GM12875 (cell line): ENCODE data around the gene LMO7.

Experiments used
- H3K4me3 ChIP-seq: one replicate; pipeline ENCODE4 v1.5.1; 2011; ENCODE audit warnings: low read depth, low read length, control low read depth
- CTCF ChIP-seq: IDR thresholded peaks from 2 replicates; pipeline ENCODE4 v1.5.1; 2011; ENCODE audit warnings: low read depth, mild to moderate bottlenecking, control low read depth, inconsistent platforms, low read length, moderate library complexity, borderline replicate concordance; ENCODE audit not compliant: insufficient read depth

The LMO7 gene

GRCh38 chr13:75818179-75818967 is 182.2 kb downstream of the LMO7 start:
- no peak for TF ChIP-seq CTCF
- no peak overlapping the region for H3K4me3 ChIP-seq

- TF ChIP-seq CTCF, result no peak
- no peak overlapping the region for H3K4me3 ChIP-seq
Observed at GRCh38 chr13:75818968-75819225, 182.8 kb downstream of the LMO7 start.

- no peak overlapping the region for H3K4me3 ChIP-seq
- TF ChIP-seq CTCF, result no peak
Observed at GRCh38 chr13:75825161-75825560, 189.0 kb downstream of the LMO7 start.

- TF ChIP-seq CTCF, result no peak
- H3K4me3 ChIP-seq, result no peak overlapping the region
Observed at GRCh38 chr13:75825594-75825993, 189.5 kb downstream of the LMO7 start.

GRCh38 chr13:75826391-75826790 is 190.3 kb downstream of the LMO7 start:
- TF ChIP-seq CTCF, result no peak
- H3K4me3 ChIP-seq, result no peak overlapping the region

GRCh38 chr13:75829830-75830229 is 193.7 kb downstream of the LMO7 start:
- TF ChIP-seq CTCF, result no peak
- H3K4me3 ChIP-seq, result no peak overlapping the region

GRCh38 chr13:75830842-75831241 is 194.7 kb downstream of the LMO7 start:
- no peak for TF ChIP-seq CTCF

More at GRCh38 chr13:75830842-75831241, 194.7 kb downstream of the LMO7 start:
- no peak overlapping the region for H3K4me3 ChIP-seq
